NCI-H82 treated with DMSO at 0.1 percent for 48 hours (cell line): ENCODE measurements around the gene ACTRT2.

Experiments
- DNase-seq: peaks from one replicate; lab custom pipeline; 2025; ENCODE audit not compliant: unreplicated experiment; lab: John Stamatoyannopoulos, UW

ACTRT2 gene

GRCh38 chr1:3052501-3052900 is 31.2 kb downstream of the ACTRT2 start:
- DNase-seq = no peak

- DNase-seq = no peak
These were observed 32.2 kb downstream of the ACTRT2 start for GRCh38 chr1:3053366-3053980.

GRCh38 chr1:3053986-3054385 is 32.7 kb downstream of the ACTRT2 start:
- no peak for DNase-seq

- DNase-seq = no peak
These were observed 33.2 kb downstream of the ACTRT2 start for GRCh38 chr1:3054474-3054873.

GRCh38 chr1:3055051-3055450 is 33.8 kb downstream of the ACTRT2 start:
- no peak for DNase-seq

- DNase-seq = no peak
These were observed 35.4 kb downstream of the ACTRT2 start for GRCh38 chr1:3056641-3057040.

- no peak for DNase-seq
These were observed 37.2 kb downstream of the ACTRT2 start for GRCh38 chr1:3058263-3059030.

- no peak for DNase-seq
These were observed 38.9 kb downstream of the ACTRT2 start for GRCh38 chr1:3060127-3060526.

GRCh38 chr1:3060601-3061551 is 39.6 kb downstream of the ACTRT2 start:
- DNase-seq = no peak

GRCh38 chr1:3061566-3061965 is 40.3 kb downstream of the ACTRT2 start:
- DNase-seq = no peak

GRCh38 chr1:3061981-3062615 is 40.8 kb downstream of the ACTRT2 start:
- no peak for DNase-seq

GRCh38 chr1:3062616-3063378 is 41.5 kb downstream of the ACTRT2 start:
- no peak for DNase-seq

- no peak for DNase-seq
These were observed 42.4 kb downstream of the ACTRT2 start for GRCh38 chr1:3063379-3064295.

- DNase-seq = no peak
These were observed 43.1 kb downstream of the ACTRT2 start for GRCh38 chr1:3064296-3064850.

- no peak for DNase-seq
These were observed 43.6 kb downstream of the ACTRT2 start for GRCh38 chr1:3064901-3065300.

- DNase-seq = no peak
These were observed 44.1 kb downstream of the ACTRT2 start for GRCh38 chr1:3065396-3065795.

- DNase-seq = no peak
These were observed 44.5 kb downstream of the ACTRT2 start for GRCh38 chr1:3065797-3066196.

- DNase-seq = no peak
These were observed 45.0 kb downstream of the ACTRT2 start for GRCh38 chr1:3066250-3066711.

GRCh38 chr1:3066826-3067225 is 45.6 kb downstream of the ACTRT2 start:
- no peak for DNase-seq
